Osteocyte (in vitro differentiated cells): ENCODE measurements around the gene CPA1. TPM values are rescaled to one million over a fixed set of nuclear protein-coding genes. Genes with fewer than 3 reads are reported as not detected.

Experiments used
- DNase-seq: peaks from one replicate; pipeline ENCODE4 v3.0.0; 2021; ENCODE audit warnings: mixed read lengths; ENCODE audit not compliant: unreplicated experiment; ENCODE audit errors: extremely low spot score
- H3K27ac Mint-ChIP-seq: one replicate; pipeline ENCODE4 v1.8.0; 2021; ENCODE audit warnings: mild to moderate bottlenecking, mixed read lengths; ENCODE audit not compliant: unreplicated experiment
- H3K27me3 Mint-ChIP-seq: one replicate; pipeline ENCODE4 v1.8.0; 2021; ENCODE audit warnings: mixed read lengths; ENCODE audit not compliant: unreplicated experiment
- H3K36me3 Mint-ChIP-seq: one replicate; pipeline ENCODE4 v1.8.0; 2021; ENCODE audit warnings: mixed read lengths; ENCODE audit not compliant: unreplicated experiment
- H3K4me1 Mint-ChIP-seq: one replicate; pipeline ENCODE4 v1.8.0; 2021; ENCODE audit warnings: mixed read lengths; ENCODE audit not compliant: unreplicated experiment
- H3K4me3 Mint-ChIP-seq: one replicate; pipeline ENCODE4 v1.8.0; 2021; ENCODE audit warnings: mild to moderate bottlenecking, moderate library complexity, mixed read lengths; ENCODE audit not compliant: unreplicated experiment
- H3K9me3 Mint-ChIP-seq: one replicate; pipeline ENCODE4 v1.8.0; 2021; ENCODE audit warnings: mixed read lengths; ENCODE audit not compliant: unreplicated experiment
- CTCF ChIP-seq: fragments of 200-600 bp; sonication (generic); IDR thresholded peaks from 2 replicates; pipeline ENCODE4 v1.5.0; 2021; ENCODE audit warnings: antibody characterized with exemption, mild to moderate bottlenecking, moderate library complexity
- total RNA-seq: library from RNA; stranded (reverse); gene quantifications from 2 replicates; pipeline ENCODE4 v1.2.1, GENCODE V29; 2021

The CPA1 gene
- total RNA-seq, 1 donor from 2014 or later = not detected

DNA sequence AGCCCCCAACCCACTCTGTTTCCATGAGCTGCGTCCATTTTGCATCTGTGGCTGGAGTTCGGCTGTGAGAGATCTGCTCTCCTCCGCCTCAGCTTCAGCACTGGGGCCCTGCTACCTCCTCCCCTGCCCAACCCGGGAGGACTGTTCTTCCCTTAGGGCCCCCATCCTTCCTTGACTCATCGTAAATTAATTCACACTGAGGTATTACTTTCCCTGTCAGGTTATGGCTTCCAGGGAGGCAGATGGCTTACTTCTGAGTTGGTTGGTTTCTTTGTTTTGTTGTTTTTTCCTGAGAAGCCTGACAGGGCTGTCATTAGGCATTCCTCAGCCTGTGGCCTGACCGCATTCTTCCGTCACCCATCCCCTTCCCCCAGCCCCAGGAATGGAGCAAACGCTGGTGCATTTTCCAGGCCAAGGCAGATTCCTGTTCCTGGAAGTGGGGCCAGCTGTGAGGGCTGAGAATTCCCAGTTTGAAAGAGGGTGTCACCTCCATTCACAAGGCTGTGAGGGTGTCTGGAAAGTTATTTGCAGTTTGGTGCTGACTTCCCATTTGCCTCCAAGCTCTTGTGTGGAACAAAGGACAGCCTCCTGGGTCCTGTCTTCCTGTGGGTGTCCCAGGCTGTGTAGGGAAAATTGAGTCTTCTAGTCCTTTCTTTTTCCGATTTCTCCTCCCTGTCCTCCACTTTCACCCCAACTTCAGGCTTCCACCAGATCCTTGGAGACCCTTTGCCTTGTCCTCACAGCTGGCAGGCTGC lies 24.0 kb upstream of the CPA1 start:
- TF ChIP-seq CTCF = no peak
- peaks cover 5% of the 10 kb centered on the region for H3K36me3 Mint-ChIP-seq
- H3K4me1 Mint-ChIP-seq = peaks cover 57% of the 10 kb centered on the region

DNA sequence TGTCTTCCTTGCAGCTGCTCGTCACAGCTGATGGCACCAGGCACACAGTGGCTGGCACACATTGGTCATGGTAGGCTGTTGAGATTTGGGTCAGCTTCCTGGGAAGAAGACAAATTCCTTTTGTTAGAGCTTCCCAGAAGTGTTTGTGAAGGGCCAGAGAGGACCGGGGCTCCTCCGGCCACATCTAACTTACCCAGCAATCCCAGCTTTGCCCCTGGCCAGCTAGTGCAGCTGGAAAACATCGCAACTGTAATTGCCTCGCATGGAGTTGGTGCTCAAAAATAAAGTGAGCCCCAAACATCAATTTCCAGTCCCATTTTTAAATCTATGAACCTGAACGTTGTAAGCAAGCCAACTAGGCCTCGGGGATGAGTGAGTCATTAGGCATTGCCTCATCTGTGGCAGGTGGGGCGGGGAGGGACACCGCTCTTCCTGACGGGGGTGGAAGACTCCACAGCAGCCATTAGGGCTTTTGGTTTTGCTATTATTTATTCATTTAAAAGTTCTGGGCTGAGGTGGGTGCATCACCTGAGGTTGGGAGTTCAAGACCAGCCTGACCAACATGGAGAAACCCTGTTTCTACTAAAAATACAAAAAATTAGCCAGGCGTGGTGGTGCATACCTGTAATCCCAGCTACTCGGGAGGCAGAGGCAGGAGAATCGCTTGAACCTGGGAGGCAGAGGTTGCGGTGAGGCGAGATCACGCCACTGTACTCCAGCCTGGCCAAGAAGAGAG lies 23.2 kb upstream of the CPA1 start:
- Mint-ChIP-seq H3K4me1 (peaks cover 49% of the 10 kb centered on the region), H3K4me3 (peak overlapping the region; percentile 33), H3K27ac (peak overlapping the region; percentile 100), H3K9me3 (peaks cover 15% of the 10 kb centered on the region), H3K27me3 (no peaks in the 10 kb centered on the region), H3K36me3 (peaks cover 5% of the 10 kb centered on the region)
- DNase-seq = no peak
- TF ChIP-seq CTCF = no peak

More for the DNA sequence above, 24.0 kb upstream of the CPA1 start:
- DNase-seq = peak; percentile 94
- H3K4me3 Mint-ChIP-seq = peak overlapping the region; percentile 35
- peaks cover 15% of the 10 kb centered on the region for H3K9me3 Mint-ChIP-seq
- peak overlapping the region; percentile 100 for H3K27ac Mint-ChIP-seq
- H3K27me3 Mint-ChIP-seq = no peaks in the 10 kb centered on the region

- no peak for DNase-seq
- Mint-ChIP-seq H3K27ac (no peak overlapping the region), H3K36me3 (peaks cover 5% of the 10 kb centered on the region), H3K4me3 (no peak overlapping the region), H3K9me3 (peaks cover 15% of the 10 kb centered on the region), H3K27me3 (no peaks in the 10 kb centered on the region), H3K4me1 (peaks cover 43% of the 10 kb centered on the region)
- no peak for TF ChIP-seq CTCF
These were observed 21.8 kb upstream of the CPA1 start for GRCh38 chr7:130358471-130358870.

DNA sequence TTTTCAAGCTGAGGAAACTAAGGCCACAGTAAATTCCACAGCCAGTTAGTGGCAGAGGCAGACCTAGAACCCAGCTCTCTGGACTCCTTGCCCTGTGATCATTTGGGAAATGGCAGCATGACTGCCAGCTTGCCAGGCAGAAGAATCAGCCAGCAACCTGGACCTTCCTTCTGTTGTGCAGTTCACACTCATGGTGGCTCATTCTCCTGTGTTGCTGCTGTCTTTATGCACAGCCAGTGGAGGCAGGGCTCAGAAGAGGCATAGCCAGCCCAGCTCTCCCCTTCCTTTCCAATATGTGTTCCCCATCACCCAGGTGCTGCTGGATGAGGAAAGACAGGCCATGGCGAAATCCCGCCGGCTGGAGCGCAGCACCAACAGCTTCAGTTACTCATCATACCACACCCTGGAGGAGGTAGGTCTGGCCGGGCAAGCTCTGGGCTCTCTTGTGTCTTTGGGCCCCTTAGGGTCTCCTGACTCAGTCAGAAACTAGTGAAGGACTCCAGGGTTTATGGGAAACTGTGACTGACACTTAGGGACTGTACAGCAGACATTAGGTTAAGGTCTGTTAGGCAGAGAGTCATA lies 20.9 kb upstream of the CPA1 start:
- peaks cover 5% of the 10 kb centered on the region for H3K36me3 Mint-ChIP-seq
- H3K27ac Mint-ChIP-seq = no peak overlapping the region
- H3K9me3 Mint-ChIP-seq = peaks cover 15% of the 10 kb centered on the region
- no peak overlapping the region for H3K4me3 Mint-ChIP-seq
- DNase-seq = no peak
- no peak for TF ChIP-seq CTCF
- H3K27me3 Mint-ChIP-seq = no peaks in the 10 kb centered on the region
- H3K4me1 Mint-ChIP-seq = peaks cover 46% of the 10 kb centered on the region

DNA sequence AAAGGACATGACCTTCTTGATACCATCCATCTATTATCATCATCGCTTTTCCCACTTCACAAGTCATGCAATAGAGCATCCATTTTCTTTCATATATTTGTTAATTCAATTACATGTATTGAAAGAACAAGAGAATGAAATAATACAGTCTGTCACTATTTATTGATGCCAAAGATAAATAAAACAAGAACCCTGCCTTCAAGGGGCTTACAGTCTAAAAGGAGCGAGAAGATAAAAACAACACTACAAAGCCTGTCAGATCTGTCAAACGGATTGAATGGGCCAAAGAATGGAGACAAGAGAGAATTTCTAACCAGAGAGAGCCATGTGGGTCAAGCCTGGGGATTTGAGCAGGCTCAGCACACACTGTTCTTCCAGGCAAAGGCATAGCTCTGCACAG lies 19.8 kb upstream of the CPA1 start:
- Mint-ChIP-seq H3K4me1 (peaks cover 42% of the 10 kb centered on the region), H3K4me3 (no peak overlapping the region), H3K36me3 (peaks cover 5% of the 10 kb centered on the region), H3K27ac (no peak overlapping the region), H3K9me3 (peaks cover 15% of the 10 kb centered on the region), H3K27me3 (no peaks in the 10 kb centered on the region)
- no peak for TF ChIP-seq CTCF
- DNase-seq = no peak
